ENCODE measurements around the gene YDJC. TPM values are rescaled to one million over a fixed set of nuclear protein-coding genes. Genes with fewer than 3 reads are reported as not detected.
"Not testable (repeated sequence)": the region's sequence is repeated elsewhere in the genome, so short reads cannot be mapped to it uniquely, and the experiment has no call there.

YDJC gene
- total RNA-seq, 1 donor from 2014 or later, result 19.0 TPM

DNA sequence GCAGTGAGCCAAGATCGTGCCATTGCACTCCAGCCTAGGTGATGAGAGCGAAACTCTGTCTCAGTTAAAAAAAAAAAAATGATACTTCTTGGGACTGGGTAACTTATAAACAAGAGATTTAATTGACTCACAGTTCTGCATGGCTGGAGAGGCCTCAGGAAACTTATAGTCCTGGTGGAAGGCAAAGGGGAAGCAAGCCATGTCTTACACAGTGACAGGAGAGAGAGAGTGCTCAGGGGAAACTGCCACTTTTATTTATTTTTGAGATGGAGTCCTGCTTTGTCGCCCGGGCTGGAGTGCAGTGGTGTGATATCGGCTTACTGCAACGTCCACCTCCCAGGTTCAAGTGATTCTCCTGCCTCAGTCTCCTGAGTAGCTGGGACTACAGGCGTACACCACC, 20.5 kb upstream of the YDJC start:
- H3K4me1 Mint-ChIP-seq (ENCODE audit: low read depth), result peaks cover 14% of the 10 kb centered on the region
- peak overlapping the region; percentile 84 for H3K4me3 Mint-ChIP-seq (ENCODE audit: low read depth)
- DNase-seq (ENCODE audit: low spot score, unreplicated experiment), result no peak
- H3K36me3 Mint-ChIP-seq (ENCODE audit: insufficient read depth), result peaks cover 6% of the 10 kb centered on the region
- TF ChIP-seq, protein P1, sequence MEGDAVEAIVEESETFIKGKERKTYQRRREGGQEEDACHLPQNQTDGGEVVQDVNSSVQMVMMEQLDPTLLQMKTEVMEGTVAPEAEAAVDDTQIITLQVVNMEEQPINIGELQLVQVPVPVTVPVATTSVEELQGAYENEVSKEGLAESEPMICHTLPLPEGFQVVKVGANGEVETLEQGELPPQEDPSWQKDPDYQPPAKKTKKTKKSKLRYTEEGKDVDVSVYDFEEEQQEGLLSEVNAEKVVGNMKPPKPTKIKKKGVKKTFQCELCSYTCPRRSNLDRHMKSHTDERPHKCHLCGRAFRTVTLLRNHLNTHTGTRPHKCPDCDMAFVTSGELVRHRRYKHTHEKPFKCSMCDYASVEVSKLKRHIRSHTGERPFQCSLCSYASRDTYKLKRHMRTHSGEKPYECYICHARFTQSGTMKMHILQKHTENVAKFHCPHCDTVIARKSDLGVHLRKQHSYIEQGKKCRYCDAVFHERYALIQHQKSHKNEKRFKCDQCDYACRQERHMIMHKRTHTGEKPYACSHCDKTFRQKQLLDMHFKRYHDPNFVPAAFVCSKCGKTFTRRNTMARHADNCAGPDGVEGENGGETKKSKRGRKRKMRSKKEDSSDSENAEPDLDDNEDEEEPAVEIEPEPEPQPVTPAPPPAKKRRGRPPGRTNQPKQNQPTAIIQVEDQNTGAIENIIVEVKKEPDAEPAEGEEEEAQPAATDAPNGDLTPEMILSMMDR (IDR thresholded peaks at IDR 0.05; ENCODE audit: unreplicated experiment), result no peak
- no peaks in the 10 kb centered on the region for H3K9me3 Mint-ChIP-seq (ENCODE audit: low read depth)
- no peaks in the 10 kb centered on the region for H3K27me3 Mint-ChIP-seq
- no peak overlapping the region for H3K27ac Mint-ChIP-seq

DNA sequence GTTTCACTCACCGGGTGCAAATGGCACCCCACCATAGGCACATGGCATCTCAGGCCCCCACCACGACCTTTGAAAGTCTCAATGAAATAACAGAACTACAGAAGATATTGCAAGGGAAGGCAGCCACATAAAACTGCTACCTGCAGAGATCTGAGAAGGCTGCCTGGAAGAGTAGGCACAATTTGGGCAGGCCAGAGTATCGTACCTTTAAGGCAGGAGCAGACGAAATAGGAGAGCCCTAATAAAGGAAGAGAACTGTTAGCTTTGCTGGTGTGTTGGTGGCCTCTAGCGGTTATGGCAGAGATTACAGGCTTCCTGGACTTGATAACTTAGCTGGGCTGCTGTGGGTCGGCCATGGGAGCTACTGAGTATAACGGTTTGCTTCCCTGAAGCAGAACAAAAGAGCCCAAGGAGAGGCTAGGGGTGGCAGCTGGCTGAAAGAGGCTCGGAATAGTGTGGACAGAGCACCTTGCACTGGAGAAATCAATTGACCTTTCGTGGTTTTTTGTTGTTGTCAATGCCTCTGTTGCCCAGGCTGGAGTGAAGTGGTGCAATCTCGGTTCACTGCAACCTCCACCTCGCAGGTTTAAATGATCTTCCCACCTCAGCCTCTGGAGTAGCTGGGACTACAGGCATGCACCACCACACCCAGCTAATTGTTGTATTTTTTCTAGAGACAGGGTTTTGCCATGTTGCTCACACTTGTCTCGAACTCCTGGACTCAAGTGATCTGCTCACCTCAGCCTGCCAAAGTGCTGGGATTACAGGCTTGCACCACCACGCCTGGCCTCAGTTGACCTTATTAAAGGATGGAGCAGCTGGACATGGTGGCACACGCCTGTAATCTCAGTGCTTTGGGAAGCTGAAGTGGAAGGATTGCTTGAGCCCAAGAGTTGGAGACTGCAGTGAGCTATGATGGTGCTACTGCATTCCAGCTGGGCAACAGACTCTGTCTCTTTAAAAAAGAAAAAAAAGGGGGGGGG, 17.1 kb upstream of the YDJC start:
- TF ChIP-seq, protein P1 (IDR thresholded peaks at IDR 0.05; ENCODE audit: unreplicated experiment), result peak; percentile 83
- peak overlapping the region; percentile 49 for H3K27ac Mint-ChIP-seq
- no peaks in the 10 kb centered on the region for H3K9me3 Mint-ChIP-seq (ENCODE audit: low read depth)
- peaks cover 18% of the 10 kb centered on the region for H3K4me1 Mint-ChIP-seq (ENCODE audit: low read depth)
- H3K27me3 Mint-ChIP-seq, result peaks cover 4% of the 10 kb centered on the region
- H3K4me3 Mint-ChIP-seq (ENCODE audit: low read depth), result no peak overlapping the region
- peak; percentile 43 for DNase-seq (ENCODE audit: low spot score, unreplicated experiment)
- peaks cover 14% of the 10 kb centered on the region for H3K36me3 Mint-ChIP-seq (ENCODE audit: insufficient read depth)

DNA sequence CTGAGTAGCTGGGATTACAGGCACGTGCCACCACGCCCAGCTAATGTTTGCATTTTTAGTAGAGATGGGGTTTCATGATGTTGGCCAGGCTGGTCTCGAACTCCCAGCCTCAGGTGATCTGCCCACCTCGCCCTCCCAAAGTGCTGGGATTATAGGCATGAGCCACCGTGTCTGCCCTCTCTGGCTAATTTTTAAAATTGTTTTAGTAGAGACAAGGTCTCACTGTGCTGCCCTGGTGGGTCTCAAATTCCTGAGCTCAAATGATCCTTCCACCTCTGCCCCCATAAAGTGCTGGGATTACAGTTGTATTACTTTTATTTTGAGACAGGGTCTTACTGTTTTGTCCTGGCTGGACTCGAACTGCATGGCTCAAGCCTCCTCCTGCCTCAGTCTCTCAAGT, 15.7 kb upstream of the YDJC start:
- not testable (repeated sequence) for H3K4me3 Mint-ChIP-seq (ENCODE audit: low read depth); DNase-seq (ENCODE audit: low spot score, unreplicated experiment); H3K9me3 Mint-ChIP-seq (ENCODE audit: low read depth); H3K27ac Mint-ChIP-seq; H3K27me3 Mint-ChIP-seq
- Mint-ChIP-seq H3K36me3 (ENCODE audit: insufficient read depth) (peaks cover 14% of the 10 kb centered on the region), H3K4me1 (ENCODE audit: low read depth) (peaks cover 14% of the 10 kb centered on the region)

GRCh38 chr22:21643533-21644357, 13.9 kb upstream of the YDJC start:
- Mint-ChIP-seq H3K27me3 (peaks cover 4% of the 10 kb centered on the region), H3K4me3 (ENCODE audit: low read depth) (peak overlapping the region; percentile 19), H3K27ac (no peak overlapping the region), H3K36me3 (ENCODE audit: insufficient read depth) (peaks cover 12% of the 10 kb centered on the region), H3K4me1 (ENCODE audit: low read depth) (peaks cover 11% of the 10 kb centered on the region), H3K9me3 (ENCODE audit: low read depth) (no peaks in the 10 kb centered on the region)
- DNase-seq (ENCODE audit: low spot score, unreplicated experiment), result no peak
- TF ChIP-seq, protein P1 (IDR thresholded peaks at IDR 0.05; ENCODE audit: unreplicated experiment), result no peak

- peak overlapping the region; percentile 81 for H3K4me3 Mint-ChIP-seq (ENCODE audit: low read depth)
- peaks cover 11% of the 10 kb centered on the region for H3K4me1 Mint-ChIP-seq (ENCODE audit: low read depth)
- H3K27ac Mint-ChIP-seq, result peak overlapping the region; percentile 90
- TF ChIP-seq, protein P1 (IDR thresholded peaks at IDR 0.05; ENCODE audit: unreplicated experiment), result peak; percentile 68
- peaks cover 11% of the 10 kb centered on the region for H3K36me3 Mint-ChIP-seq (ENCODE audit: insufficient read depth)
- no peaks in the 10 kb centered on the region for H3K9me3 Mint-ChIP-seq (ENCODE audit: low read depth)
- DNase-seq (ENCODE audit: low spot score, unreplicated experiment), result peak; percentile 45
- H3K27me3 Mint-ChIP-seq, result peaks cover 4% of the 10 kb centered on the region
These were observed 13.0 kb upstream of the YDJC start for GRCh38 chr22:21642584-21643448.
